Lower leg skin (tissue), 4 donors: Measurements from ENCODE around the gene TREX2. TPM values are rescaled to one million over a fixed set of nuclear protein-coding genes. Genes with fewer than 3 reads are reported as not detected.

ENCODE experiments used
- DNase-seq, 2 donors: peaks; one replicate each; pipeline ENCODE4 v3.0.0-alpha.2; 2019; ENCODE audit warnings: low spot score in 2 of 2
- H3K4me3 ChIP-seq: fragments of 200-600 bp; sonication (generic); 2 replicates; pipeline ENCODE4 v1.5.1; 2017; ENCODE audit warnings: mild to moderate bottlenecking, low read depth; ENCODE audit not compliant: poor library complexity, severe bottlenecking
- POLR2A ChIP-seq, 2 donors: fragments of 450-650 bp; IDR thresholded peaks; one replicate each; pipeline ENCODE4 v1.6.1; 2016 to 2017; ENCODE audit warnings: antibody characterized with exemption in 2 of 2, mild to moderate bottlenecking in 1 of 2, moderate library complexity in 1 of 2
- WGBS, 2 donors: methylation state at CpG; one replicate each; pipeline ENCODE4 v1.1.5; 2018; 5-methylcytosine and 5-hydroxymethylcytosine counted together
- intact Hi-C: fragments of 100-400 bp; cut with DNase I; formaldehyde crosslinking; loops from one replicate; pipeline ENCODE4 v1.15.0; 2023; ENCODE audit warnings: low total_unique reads
- total RNA-seq, 4 donors: library from RNA; depleted of rRNA; stranded (reverse); fragments of >200 nt; gene quantifications; one replicate each; pipeline ENCODE4 v1.1.0, GENCODE V29; 2016
- TF ChIP-seq, protein P1 (sequence below), 3 donors: fragments of 450-650 bp; IDR thresholded peaks; one replicate each; pipeline ENCODE4 v1.5.1; 2016; ENCODE audit warnings: antibody characterized with exemption in 3 of 3, mild to moderate bottlenecking in 3 of 3, moderate library complexity in 2 of 3

TREX2 gene
- total RNA-seq, 4 donors from 2014 or later: 76.4 to 129 (median 112) TPM

DNA sequence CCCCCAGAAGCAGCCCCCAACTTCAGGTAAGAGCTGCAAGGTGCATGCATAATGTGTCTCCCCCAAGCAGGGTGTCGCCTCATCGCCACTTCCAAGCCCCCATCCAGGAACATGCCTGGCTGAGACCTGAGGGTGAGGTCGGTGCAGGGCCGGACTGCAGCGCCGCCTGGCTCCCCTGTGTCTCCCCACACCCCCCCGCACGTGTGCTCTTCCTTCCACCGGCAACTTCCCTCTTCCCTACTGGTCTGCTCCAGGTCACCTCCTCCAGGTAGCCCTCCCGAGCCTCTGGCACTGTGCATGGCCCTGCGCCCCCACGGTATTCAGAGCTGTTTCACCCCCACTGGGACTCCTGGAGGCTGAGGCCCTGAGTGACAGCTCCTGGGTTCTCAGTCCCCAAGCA, 46.7 kb upstream of the TREX2 start:
- DNase-seq: no peak
- WGBS, 2 donors: 72 to 80% methylated on average over 12 of the region's 12 CpGs

DNA sequence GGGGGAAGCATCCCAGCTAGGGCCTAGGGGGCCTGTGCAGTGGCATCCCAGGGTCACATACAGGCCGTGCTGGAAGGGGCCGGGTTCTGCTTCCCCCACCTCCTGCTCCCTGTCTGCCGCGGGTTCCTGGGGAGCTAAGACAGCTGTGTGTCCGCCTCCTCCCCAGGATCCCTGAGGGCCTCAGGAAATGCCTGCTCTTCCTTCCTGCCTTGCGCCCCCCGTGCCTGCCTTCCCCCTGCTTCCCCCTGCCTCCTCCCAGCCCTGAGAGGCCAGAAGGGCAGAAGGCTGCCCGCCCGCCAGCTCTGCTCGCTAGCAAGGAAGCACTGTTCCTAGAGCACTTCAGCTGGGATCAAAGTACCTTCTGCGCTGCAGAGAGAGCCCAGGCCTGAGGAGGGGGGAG, 46.1 kb upstream of the TREX2 start:
- H3K4me3 ChIP-seq: no peak overlapping the region
- WGBS, 2 donors: 57 to 63% methylated on average over 2 to 11 of the region's 11 CpGs
- no peak for TF ChIP-seq POLR2A (IDR thresholded peaks at IDR 0.05)
- TF ChIP-seq, protein P1, sequence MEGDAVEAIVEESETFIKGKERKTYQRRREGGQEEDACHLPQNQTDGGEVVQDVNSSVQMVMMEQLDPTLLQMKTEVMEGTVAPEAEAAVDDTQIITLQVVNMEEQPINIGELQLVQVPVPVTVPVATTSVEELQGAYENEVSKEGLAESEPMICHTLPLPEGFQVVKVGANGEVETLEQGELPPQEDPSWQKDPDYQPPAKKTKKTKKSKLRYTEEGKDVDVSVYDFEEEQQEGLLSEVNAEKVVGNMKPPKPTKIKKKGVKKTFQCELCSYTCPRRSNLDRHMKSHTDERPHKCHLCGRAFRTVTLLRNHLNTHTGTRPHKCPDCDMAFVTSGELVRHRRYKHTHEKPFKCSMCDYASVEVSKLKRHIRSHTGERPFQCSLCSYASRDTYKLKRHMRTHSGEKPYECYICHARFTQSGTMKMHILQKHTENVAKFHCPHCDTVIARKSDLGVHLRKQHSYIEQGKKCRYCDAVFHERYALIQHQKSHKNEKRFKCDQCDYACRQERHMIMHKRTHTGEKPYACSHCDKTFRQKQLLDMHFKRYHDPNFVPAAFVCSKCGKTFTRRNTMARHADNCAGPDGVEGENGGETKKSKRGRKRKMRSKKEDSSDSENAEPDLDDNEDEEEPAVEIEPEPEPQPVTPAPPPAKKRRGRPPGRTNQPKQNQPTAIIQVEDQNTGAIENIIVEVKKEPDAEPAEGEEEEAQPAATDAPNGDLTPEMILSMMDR (IDR thresholded peaks at IDR 0.05): no peak
- DNase-seq: no peak
- intact Hi-C loops: no loop called here

More for the DNA sequence above, 46.7 kb upstream of the TREX2 start:
- H3K4me3 ChIP-seq: no peak overlapping the region
- intact Hi-C loops: no loop called here
- TF ChIP-seq, protein P1 (IDR thresholded peaks at IDR 0.05): no peak
- no peak for TF ChIP-seq POLR2A (IDR thresholded peaks at IDR 0.05)

DNA sequence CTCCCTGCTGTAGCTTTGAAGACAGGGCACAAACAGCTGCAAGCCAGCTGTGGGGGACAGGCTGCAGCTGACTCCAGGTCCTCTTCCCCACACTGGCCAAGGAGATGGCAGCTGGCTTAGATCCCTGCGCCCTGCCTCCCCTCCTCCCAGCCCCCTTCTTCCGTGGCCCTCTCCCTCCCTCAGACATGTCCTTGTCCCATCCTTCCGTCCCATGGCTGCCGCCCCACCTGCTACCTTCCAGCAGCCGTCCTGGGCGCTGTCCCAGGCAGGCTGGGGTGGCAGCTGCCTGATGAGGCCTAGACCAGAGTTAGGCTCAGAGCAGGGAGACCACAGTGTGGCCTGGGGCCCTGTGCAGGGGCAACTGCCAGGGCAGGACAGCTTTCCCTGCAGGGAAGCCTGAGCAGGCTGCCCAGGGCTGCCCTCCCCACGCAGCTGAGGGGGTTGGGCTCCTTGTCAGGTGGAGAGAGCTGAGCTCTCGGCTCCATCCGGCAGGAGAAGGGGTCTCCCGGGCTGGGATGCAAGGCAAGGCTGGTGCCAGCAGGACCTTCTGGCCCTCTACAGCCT, 45.6 kb upstream of the TREX2 start:
- 63 to 82% methylated on average over 5 to 10 of the region's 10 CpGs for WGBS, 2 donors
- intact Hi-C loops: no loop called here
- H3K4me3 ChIP-seq: no peak overlapping the region
- TF ChIP-seq, protein P1 (IDR thresholded peaks at IDR 0.05): no peak
- no peak for TF ChIP-seq POLR2A (IDR thresholded peaks at IDR 0.05)
- DNase-seq: no peak

DNA sequence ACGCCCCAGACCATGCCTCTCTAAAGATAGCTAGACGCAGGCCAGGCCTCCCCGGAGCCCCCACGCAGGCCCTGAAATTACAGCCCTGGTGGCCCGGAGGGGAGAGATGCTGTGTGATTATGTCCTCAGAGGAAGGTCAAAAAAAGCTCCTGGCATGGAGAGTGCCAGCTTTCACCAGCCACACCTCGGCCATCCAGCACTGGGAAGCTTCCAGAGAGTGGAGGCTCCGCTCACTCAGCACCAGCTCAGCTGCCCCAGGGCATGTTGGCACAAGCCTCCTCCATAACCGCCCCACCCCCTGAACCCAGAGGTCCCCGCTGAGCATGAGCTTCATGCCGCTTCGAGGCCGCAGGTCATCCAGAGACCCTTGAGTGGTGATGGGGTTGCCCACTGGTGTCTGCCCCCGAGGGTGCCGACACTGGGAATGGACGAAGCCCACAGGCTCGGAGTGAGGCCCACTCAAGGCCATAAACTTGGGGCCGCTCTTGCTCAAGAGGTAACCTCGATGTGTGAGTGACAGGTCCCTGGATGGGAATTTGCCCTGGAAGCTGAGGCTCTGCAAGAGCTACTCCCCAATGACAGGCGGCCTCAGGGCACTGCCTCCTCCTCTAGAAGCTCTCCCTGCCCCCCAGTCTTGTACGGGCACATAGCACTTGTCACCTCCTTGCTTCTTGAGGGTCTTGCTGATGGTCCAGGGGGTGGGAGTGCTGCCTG, 44.5 kb upstream of the TREX2 start:
- WGBS, 2 donors: 87% methylated on average over 20 of the region's 20 CpGs; no CpG with 5 or more reads in 1 of the 2 donors
- no peak for DNase-seq
- no peak overlapping the region for H3K4me3 ChIP-seq
- TF ChIP-seq POLR2A (IDR thresholded peaks at IDR 0.05): no peak
- TF ChIP-seq, protein P1 (IDR thresholded peaks at IDR 0.05): no peak
- intact Hi-C loops: no loop called here

DNA sequence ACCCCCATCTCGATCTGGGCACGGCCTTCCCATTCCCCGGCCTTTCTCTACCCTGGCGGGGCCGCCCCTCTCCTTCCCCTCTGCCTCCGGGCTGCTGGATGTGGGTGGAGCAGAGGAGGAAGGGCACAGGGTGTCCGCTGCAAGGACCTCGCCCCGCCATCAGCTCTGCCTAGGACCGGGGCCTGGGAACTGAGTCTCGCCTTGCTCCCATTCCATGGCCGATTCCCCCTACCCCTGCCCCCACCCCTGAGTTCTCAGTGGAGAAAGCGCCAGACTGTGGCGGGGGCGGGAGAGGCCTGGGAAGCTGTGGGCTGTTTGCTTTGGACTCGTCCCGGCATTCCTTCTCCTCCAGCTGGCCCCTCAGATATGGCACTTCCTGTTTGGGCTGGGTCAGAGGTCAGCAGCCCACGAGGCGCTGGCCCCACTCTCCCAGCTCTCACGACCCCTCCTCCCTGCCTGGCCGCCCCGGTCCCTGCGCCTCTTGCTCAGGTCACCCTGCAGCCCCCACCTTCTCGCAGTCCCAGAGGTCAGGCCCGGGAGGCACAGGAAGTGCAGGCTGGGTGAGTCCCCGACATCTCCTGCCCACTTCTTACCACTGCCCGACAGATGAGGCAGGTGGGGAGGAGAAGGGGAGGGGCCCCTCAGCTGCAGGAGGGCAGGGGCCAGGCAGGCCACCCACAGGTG, 42.5 kb upstream of the TREX2 start:
- intact Hi-C loops: no loop called here
- H3K4me3 ChIP-seq: no peak overlapping the region
- WGBS, 2 donors: 55 to 61% methylated on average over 11 to 27 of the region's 27 CpGs
- DNase-seq: no peak
- no peak for TF ChIP-seq POLR2A (IDR thresholded peaks at IDR 0.05)
- TF ChIP-seq, protein P1 (IDR thresholded peaks at IDR 0.05): no peak
